MCF 10A (cell line): ENCODE measurements around the gene HYAL1. TPM values are rescaled to one million over a fixed set of nuclear protein-coding genes. Genes with fewer than 3 reads are reported as not detected.

Experiments used
- BruUV-seq: library from RNA; stranded (reverse); fragments of 400-500 nt; replicated peaks from 2 replicates; lab custom pipeline; 2021; lab: Mats Ljungman, UMichigan
- CTCF ChIA-PET: fragments of 300-600 bp; sonication (Branson Sonifier 250); formaldehyde crosslinking; extraction: SDS; loops from one replicate; lab custom pipeline; 2021; ENCODE audit warnings: antibody characterized with exemption, inconsistent platforms; lab: Yijun Ruan, JAX
- POLR2A ChIA-PET: fragments of 300-600, 350-650 bp; sonication (Branson Sonifier 250); formaldehyde crosslinking; extraction: SDS; loops from one replicate; lab custom pipeline; 2020; ENCODE audit warnings: antibody characterized with exemption, inconsistent platforms; lab: Yijun Ruan, JAX
- DNase-seq: peaks from one replicate; pipeline ENCODE4 v3.0.0-alpha.2; 2018; ENCODE audit not compliant: unreplicated experiment
- H3K27ac Mint-ChIP-seq: one replicate; pipeline ENCODE4 v1.8.0; 2022; ENCODE audit warnings: mild to moderate bottlenecking, low read depth, mixed read lengths; ENCODE audit not compliant: unreplicated experiment
- H3K27me3 Mint-ChIP-seq: one replicate; pipeline ENCODE4 v1.8.0; 2022; ENCODE audit warnings: mixed read lengths; ENCODE audit not compliant: insufficient read depth, unreplicated experiment
- H3K36me3 Mint-ChIP-seq: one replicate; pipeline ENCODE4 v1.8.0; 2022; ENCODE audit warnings: mild to moderate bottlenecking, moderate library complexity, mixed read lengths; ENCODE audit not compliant: insufficient read depth, unreplicated experiment
- H3K4me1 Mint-ChIP-seq: one replicate; pipeline ENCODE4 v1.8.0; 2022; ENCODE audit warnings: mixed read lengths; ENCODE audit not compliant: insufficient read depth, unreplicated experiment
- H3K4me3 Mint-ChIP-seq: one replicate; pipeline ENCODE4 v1.8.0; 2022; ENCODE audit warnings: mild to moderate bottlenecking, moderate library complexity, mixed read lengths; ENCODE audit not compliant: unreplicated experiment
- H3K9me3 Mint-ChIP-seq: one replicate; pipeline ENCODE4 v1.8.0; 2022; ENCODE audit warnings: mixed read lengths; ENCODE audit not compliant: unreplicated experiment
- CTCF ChIP-seq: fragments of 200-600 bp; IDR thresholded peaks from one replicate; pipeline ENCODE4 v1.8.0; 2022; ENCODE audit warnings: antibody characterized with exemption, mild to moderate bottlenecking; ENCODE audit not compliant: unreplicated experiment
- intact Hi-C: fragments of 100-400 bp; cut with micrococcal nuclease; formaldehyde crosslinking; loops from 2 replicates; pipeline ENCODE4 v1.14.1; 2022
- total RNA-seq: library from RNA; stranded (reverse); gene quantifications from 2 replicates; pipeline ENCODE4 v1.2.3, GENCODE V29; 2022

Gene HYAL1
- total RNA-seq, 1 experiment from 2014 or later = 0.70 TPM

- Mint-ChIP-seq H3K9me3 (no peaks in the 10 kb centered on the region), H3K4me1 (peaks cover 14% of the 10 kb centered on the region), H3K36me3 (no peaks in the 10 kb centered on the region), H3K4me3 (peak overlapping the region; percentile 16), H3K27ac (no peak overlapping the region), H3K27me3 (no peaks in the 10 kb centered on the region)
- intact Hi-C loops = no loop called here
- CTCF ChIA-PET = interaction anchor here (0.5 to 5.7 kb wide), 4 partner anchors 26 to 228 kb away, joined by 3 to 30 read pairs (median 3); partner anchors contain the start of gene HYAL2
- no peak for DNase-seq
- no TSS peak for BruUV-seq
- TF ChIP-seq CTCF = no peak
- POLR2A ChIA-PET = interaction anchor here (1.5 to 2.7 kb wide), 2 partner anchors 24 to 40 kb away, joined by 5 to 29 read pairs; no protein-coding TSS in a partner anchor
Measured at GRCh38 chr3:50297384-50297775, 6.0 kb downstream of the HYAL1 start.

- Mint-ChIP-seq H3K27ac (no peak overlapping the region), H3K9me3 (no peaks in the 10 kb centered on the region), H3K4me1 (peaks cover 15% of the 10 kb centered on the region), H3K36me3 (no peaks in the 10 kb centered on the region), H3K27me3 (no peaks in the 10 kb centered on the region), H3K4me3 (peak overlapping the region; percentile 16)
- no peak for TF ChIP-seq CTCF
- no peak for DNase-seq
- ChIA-PET CTCF (interaction anchor here (0.5 to 5.7 kb wide), 5 partner anchors 27 to 227 kb away, joined by 3 to 30 read pairs (median 3); partner anchors contain the start of gene HYAL2), POLR2A (interaction anchor here (1.5 kb wide), 1 partner anchor 24 kb away, joined by 5 read pairs; no protein-coding TSS in a partner anchor)
- no TSS peak for BruUV-seq
- intact Hi-C loops = no loop called here
Measured at GRCh38 chr3:50296721-50297383, 6.5 kb downstream of the HYAL1 start.

- Mint-ChIP-seq H3K36me3 (peaks cover 6% of the 10 kb centered on the region), H3K27me3 (no peaks in the 10 kb centered on the region), H3K4me3 (no peak overlapping the region), H3K4me1 (peaks cover 21% of the 10 kb centered on the region), H3K9me3 (no peaks in the 10 kb centered on the region), H3K27ac (no peak overlapping the region)
- ChIA-PET CTCF (interaction anchor here (0.9 to 5.7 kb wide), 2 partner anchors 28 to 69 kb away, joined by 4 to 30 read pairs; partner anchors contain the start of gene HYAL2), POLR2A (no interaction called here)
- no TSS peak for BruUV-seq
- TF ChIP-seq CTCF = no peak
- no peak for DNase-seq
- intact Hi-C loops = no loop called here
Measured at GRCh38 chr3:50295553-50296431, 7.6 kb downstream of the HYAL1 start.
